ENCODE results near the gene PRKAB1. TPM values are rescaled to one million over a fixed set of nuclear protein-coding genes. Genes with fewer than 3 reads are reported as not detected.

PRKAB1 gene
- total RNA-seq, 1 donor from 2014 or later: 22.7 TPM

- no peak overlapping the region for H3K27ac ChIP-seq (ENCODE audit: low read depth, low read length)
- no peak for TF ChIP-seq CTCF (IDR thresholded peaks at IDR 0.05; ENCODE audit: insufficient read depth, low read depth, low read length)
- TF ChIP-seq EZH2 (IDR thresholded peaks at IDR 0.05; ENCODE audit: insufficient read depth, low read length): no peak
These were observed 25.1 kb downstream of the PRKAB1 start for GRCh38 chr12:119692997-119693396.

GRCh38 chr12:119693511-119693910, 25.6 kb downstream of the PRKAB1 start:
- DNase-seq (ENCODE audit: low read depth): peak; percentile 69

More at GRCh38 chr12:119692997-119693396, 25.1 kb downstream of the PRKAB1 start:
- DNase-seq (ENCODE audit: low read depth) (peak; percentile 97), FAIRE-seq (peak; percentile 62)
- no peak overlapping the region for H3K4me3 ChIP-seq (ENCODE audit: insufficient read depth, low read depth, low read length)
- peaks cover 10% of the 10 kb centered on the region for H3K4me1 ChIP-seq (ENCODE audit: insufficient read depth, low read length)
- H3K9ac ChIP-seq (ENCODE audit: low read length): no peak overlapping the region
- Mint-ChIP-seq H3K27me3 (ENCODE audit: low read depth, unreplicated experiment) (no peaks in the 10 kb centered on the region), H3K27ac (ENCODE audit: unreplicated experiment) (no peak overlapping the region), H3K9me3 (ENCODE audit: unreplicated experiment) (no peaks in the 10 kb centered on the region), H3K36me3 (ENCODE audit: low read depth, unreplicated experiment) (no peaks in the 10 kb centered on the region), H3K4me3 (ENCODE audit: unreplicated experiment) (no peak overlapping the region), H3K4me1 (ENCODE audit: low read depth, unreplicated experiment) (no peaks in the 10 kb centered on the region)
- no peaks in the 10 kb centered on the region for H3K27me3 ChIP-seq (ENCODE audit: insufficient read depth, low read length)
- H3K9me3 ChIP-seq (ENCODE audit: insufficient read depth, low read depth, low read length): no peaks in the 10 kb centered on the region
- no peak overlapping the region for H2AFZ ChIP-seq (ENCODE audit: low read depth, low read length)
- peak overlapping the region; percentile 35 for H3K4me2 ChIP-seq (ENCODE audit: low read length)
- H3K79me2 ChIP-seq (ENCODE audit: insufficient read depth, low read length): no peaks in the 10 kb centered on the region
- peaks cover 4% of the 10 kb centered on the region for H4K20me1 ChIP-seq (ENCODE audit: insufficient read depth, low read length)
- H3K36me3 ChIP-seq (ENCODE audit: insufficient read depth, low read length): peaks cover 3% of the 10 kb centered on the region

More at GRCh38 chr12:119693511-119693910, 25.6 kb downstream of the PRKAB1 start:
- Mint-ChIP-seq H3K27me3 (ENCODE audit: low read depth, unreplicated experiment) (no peaks in the 10 kb centered on the region), H3K36me3 (ENCODE audit: low read depth, unreplicated experiment) (no peaks in the 10 kb centered on the region), H3K27ac (ENCODE audit: unreplicated experiment) (no peak overlapping the region), H3K9me3 (ENCODE audit: unreplicated experiment) (no peaks in the 10 kb centered on the region), H3K4me1 (ENCODE audit: low read depth, unreplicated experiment) (no peaks in the 10 kb centered on the region), H3K4me3 (ENCODE audit: unreplicated experiment) (no peak overlapping the region)
- H3K4me1 ChIP-seq (ENCODE audit: insufficient read depth, low read length): peaks cover 10% of the 10 kb centered on the region
- no peak overlapping the region for H3K27ac ChIP-seq (ENCODE audit: low read depth, low read length)
- H3K9me3 ChIP-seq (ENCODE audit: insufficient read depth, low read depth, low read length): no peaks in the 10 kb centered on the region
- TF ChIP-seq EZH2 (IDR thresholded peaks at IDR 0.05; ENCODE audit: insufficient read depth, low read length) (no peak), CTCF (IDR thresholded peaks at IDR 0.05; ENCODE audit: insufficient read depth, low read depth, low read length) (no peak)
- H3K4me2 ChIP-seq (ENCODE audit: low read length): peak overlapping the region; percentile 35
- H3K4me3 ChIP-seq (ENCODE audit: insufficient read depth, low read depth, low read length): no peak overlapping the region
- FAIRE-seq: no peak
- no peak overlapping the region for H2AFZ ChIP-seq (ENCODE audit: low read depth, low read length)
- no peak overlapping the region for H3K9ac ChIP-seq (ENCODE audit: low read length)
- no peaks in the 10 kb centered on the region for H3K27me3 ChIP-seq (ENCODE audit: insufficient read depth, low read length)
- H3K36me3 ChIP-seq (ENCODE audit: insufficient read depth, low read length): peaks cover 3% of the 10 kb centered on the region
- peaks cover 4% of the 10 kb centered on the region for H4K20me1 ChIP-seq (ENCODE audit: insufficient read depth, low read length)
- H3K79me2 ChIP-seq (ENCODE audit: insufficient read depth, low read length): no peaks in the 10 kb centered on the region
